Progenitor cell of endocrine pancreas (in vitro differentiated cells): Measurements from ENCODE around the gene WIPF3. TPM values are rescaled to one million over a fixed set of nuclear protein-coding genes. Genes with fewer than 3 reads are reported as not detected.

Source experiments
- DNase-seq: peaks from one replicate; pipeline ENCODE4 v3.0.0; 2021; ENCODE audit warnings: low spot score; ENCODE audit not compliant: unreplicated experiment
- H3K27ac Mint-ChIP-seq: 2 replicates; pipeline ENCODE4 v1.8.0; 2021; ENCODE audit warnings: mild to moderate bottlenecking, moderate library complexity, mixed read lengths
- H3K27me3 Mint-ChIP-seq: 2 replicates; pipeline ENCODE4 v1.8.0; 2021; ENCODE audit warnings: mixed read lengths
- H3K36me3 Mint-ChIP-seq: 2 replicates; pipeline ENCODE4 v1.8.0; 2022; ENCODE audit warnings: mixed read lengths; ENCODE audit not compliant: insufficient read depth
- H3K4me1 Mint-ChIP-seq: 2 replicates; pipeline ENCODE4 v1.8.0; 2021; ENCODE audit warnings: low read depth, mixed read lengths
- H3K4me3 Mint-ChIP-seq: 2 replicates; pipeline ENCODE4 v1.8.0; 2021; ENCODE audit warnings: low read depth, mild to moderate bottlenecking, moderate library complexity, mixed read lengths
- H3K9me3 Mint-ChIP-seq: 2 replicates; pipeline ENCODE4 v1.8.0; 2021; ENCODE audit warnings: low read depth, mixed read lengths
- CTCF ChIP-seq: fragments of 200-600 bp; sonication (generic); IDR thresholded peaks from one replicate; pipeline ENCODE4 v1.5.0; 2021; ENCODE audit warnings: antibody characterized with exemption, mild to moderate bottlenecking; ENCODE audit not compliant: unreplicated experiment
- total RNA-seq: library from RNA; stranded (reverse); gene quantifications from 2 replicates; pipeline ENCODE4 v1.2.1, GENCODE V29; 2021

The WIPF3 gene
- total RNA-seq, 1 donor from 2014 or later = 8.9 TPM

GRCh38 chr7:29771081-29771816 is 35.1 kb upstream of the WIPF3 start:
- peaks cover 11% of the 10 kb centered on the region for H3K9me3 Mint-ChIP-seq
- H3K36me3 Mint-ChIP-seq = no peaks in the 10 kb centered on the region
- H3K4me1 Mint-ChIP-seq = peaks cover 2% of the 10 kb centered on the region
- no peak for DNase-seq
- H3K4me3 Mint-ChIP-seq = no peak overlapping the region
- H3K27me3 Mint-ChIP-seq = peaks cover 5% of the 10 kb centered on the region
- no peak overlapping the region for H3K27ac Mint-ChIP-seq
- TF ChIP-seq CTCF = no peak

- no peak for TF ChIP-seq CTCF
- Mint-ChIP-seq H3K27ac (no peak overlapping the region), H3K27me3 (peaks cover 23% of the 10 kb centered on the region), H3K4me1 (no peaks in the 10 kb centered on the region), H3K9me3 (no peaks in the 10 kb centered on the region), H3K4me3 (no peak overlapping the region), H3K36me3 (no peaks in the 10 kb centered on the region)
- DNase-seq = no peak
Measured at GRCh38 chr7:29779017-29779416, 27.3 kb upstream of the WIPF3 start.

DNA sequence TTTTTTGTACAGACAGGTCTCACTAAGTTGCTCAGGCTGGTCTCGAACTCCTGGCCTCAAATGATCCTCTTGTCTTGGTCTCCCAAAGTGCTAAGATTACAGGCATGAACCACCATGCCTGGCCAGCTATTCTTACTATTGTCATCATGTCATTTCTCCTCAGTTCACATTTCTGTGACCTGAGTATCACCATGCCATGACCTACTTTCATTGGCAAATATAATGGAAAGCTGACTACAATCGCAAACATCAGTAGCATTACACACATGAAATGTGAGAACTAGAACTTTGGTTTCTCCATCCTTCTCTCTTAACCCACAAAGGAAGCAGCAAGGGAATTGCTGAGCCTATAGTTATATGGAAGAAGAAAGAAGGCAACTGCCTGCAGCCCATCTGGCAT is 26.0 kb upstream of the WIPF3 start:
- Mint-ChIP-seq H3K36me3 (no peaks in the 10 kb centered on the region), H3K4me1 (no peaks in the 10 kb centered on the region), H3K9me3 (no peaks in the 10 kb centered on the region), H3K27ac (no peak overlapping the region), H3K27me3 (peaks cover 17% of the 10 kb centered on the region), H3K4me3 (no peak overlapping the region)
- no peak for TF ChIP-seq CTCF
- DNase-seq = no peak

- Mint-ChIP-seq H3K27ac (no peak overlapping the region), H3K36me3 (no peaks in the 10 kb centered on the region)
- TF ChIP-seq CTCF = no peak
Measured at GRCh38 chr7:29783671-29784070, 22.6 kb upstream of the WIPF3 start.

DNA sequence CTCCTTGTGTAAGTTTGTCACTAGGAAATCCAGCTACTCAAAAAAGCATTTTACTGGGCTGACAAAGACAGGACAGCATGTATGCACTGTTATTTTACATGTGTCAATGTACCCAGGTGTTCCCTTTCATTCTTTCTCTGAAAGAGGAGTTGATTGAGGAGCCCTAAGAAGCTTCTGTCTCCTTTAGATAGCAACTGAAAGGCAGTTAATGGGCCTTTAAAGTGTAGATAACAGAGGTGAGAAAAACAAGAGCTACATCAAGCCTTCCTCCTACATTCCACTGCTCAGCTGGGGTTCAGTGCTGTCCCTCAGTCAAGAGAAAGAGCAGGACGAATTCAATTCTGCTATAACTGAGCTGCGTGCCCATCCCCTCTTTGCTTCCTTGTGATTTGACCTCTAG is 12.8 kb upstream of the WIPF3 start:
- no peak for TF ChIP-seq CTCF
- DNase-seq = no peak
- no peak overlapping the region for H3K4me3 Mint-ChIP-seq
- H3K9me3 Mint-ChIP-seq = no peaks in the 10 kb centered on the region
- no peaks in the 10 kb centered on the region for H3K36me3 Mint-ChIP-seq
- no peak overlapping the region for H3K27ac Mint-ChIP-seq
- H3K4me1 Mint-ChIP-seq = peaks cover 7% of the 10 kb centered on the region
- peaks cover 16% of the 10 kb centered on the region for H3K27me3 Mint-ChIP-seq

More at GRCh38 chr7:29783671-29784070, 22.6 kb upstream of the WIPF3 start:
- no peak for DNase-seq
- H3K4me1 Mint-ChIP-seq = no peaks in the 10 kb centered on the region
- no peak overlapping the region for H3K4me3 Mint-ChIP-seq
- no peaks in the 10 kb centered on the region for H3K9me3 Mint-ChIP-seq
- H3K27me3 Mint-ChIP-seq = peaks cover 2% of the 10 kb centered on the region
